Activated CD4-positive, alpha-beta T cell treated with anti-CD3 and anti-CD28 coated beads, Interleukin-2, Interleukin-6, amounts not matched to agents 100 ng/mL and 50 ng/mL, durations not matched to agents 16 hours and 8 hours (primary cell): ENCODE measurements around the gene HFE.
"Not testable (repeated sequence)": the region's sequence is repeated elsewhere in the genome, so short reads cannot be mapped to it uniquely, and the experiment has no call there.

Experiments used
- DNase-seq: peaks from one replicate; pipeline ENCODE4 v3.0.0-alpha.2; 2020

HFE gene

GRCh38 chr6:26115226-26115625 is 28.0 kb downstream of the HFE start:
- DNase-seq, result no peak

GRCh38 chr6:26116267-26116666 is 29.0 kb downstream of the HFE start:
- no peak for DNase-seq

GRCh38 chr6:26118999-26119398 is 31.8 kb downstream of the HFE start:
- DNase-seq, result no peak

- not testable (repeated sequence) for DNase-seq
Observed at GRCh38 chr6:26120115-26120514, 32.9 kb downstream of the HFE start.

- no peak for DNase-seq
Observed at GRCh38 chr6:26120807-26121140, 33.5 kb downstream of the HFE start.

GRCh38 chr6:26121141-26122004 is 34.1 kb downstream of the HFE start:
- no peak for DNase-seq

GRCh38 chr6:26122005-26122388 is 34.8 kb downstream of the HFE start:
- DNase-seq, result no peak

GRCh38 chr6:26122402-26122792 is 35.2 kb downstream of the HFE start:
- DNase-seq, result no peak

- peak; percentile 97 for DNase-seq
Observed at GRCh38 chr6:26122793-26123674, 35.8 kb downstream of the HFE start.

- DNase-seq, result no peak
Observed at GRCh38 chr6:26123675-26123946, 36.4 kb downstream of the HFE start.

- DNase-seq, result peak; percentile 96
Observed at GRCh38 chr6:26123947-26124780, 36.9 kb downstream of the HFE start.

GRCh38 chr6:26124781-26125685 is 37.8 kb downstream of the HFE start:
- peak; percentile 52 for DNase-seq

- no peak for DNase-seq
Observed at GRCh38 chr6:26126394-26127235, 39.4 kb downstream of the HFE start.

GRCh38 chr6:26128013-26128771 is 41.0 kb downstream of the HFE start:
- DNase-seq, result no peak

- DNase-seq, result no peak
Observed at GRCh38 chr6:26129656-26130055, 42.4 kb downstream of the HFE start.

- DNase-seq, result no peak
Observed at GRCh38 chr6:26130581-26131249, 43.5 kb downstream of the HFE start.

GRCh38 chr6:26131618-26132017 is 44.4 kb downstream of the HFE start:
- DNase-seq, result no peak

GRCh38 chr6:26133730-26134129 is 46.5 kb downstream of the HFE start:
- no peak for DNase-seq

GRCh38 chr6:26136321-26136720 is 49.1 kb downstream of the HFE start:
- DNase-seq, result no peak
